H1 (cell line): ENCODE results near the gene TGM2.

Source experiments
- BRCA1 ChIP-seq: IDR thresholded peaks from 2 replicates; pipeline ENCODE4 v1.6.1; 2012; ENCODE audit warnings: low read depth, low read length, improper control_type of control experiment
- CHD2 ChIP-seq: IDR thresholded peaks from 2 replicates; pipeline ENCODE4 v1.6.1; 2012; ENCODE audit warnings: low read length, improper control_type of control experiment
- EZH2 ChIP-seq: fragments of 200-600 bp; sonication (generic); IDR thresholded peaks from 2 replicates; pipeline ENCODE4 v1.7.1; 2012; ENCODE audit warnings: low read depth, mild to moderate bottlenecking, moderate library complexity, low read length, inconsistent platforms; ENCODE audit not compliant: severe bottlenecking
- FOSL1 ChIP-seq: IDR thresholded peaks from 2 replicates; pipeline ENCODE4 v1.6.1; 2011; ENCODE audit warnings: mild to moderate bottlenecking, low read depth, low read length, moderate library complexity; ENCODE audit not compliant: insufficient read depth
- MAFK ChIP-seq: IDR thresholded peaks from 2 replicates; pipeline ENCODE4 v1.6.1; 2012; ENCODE audit warnings: low read depth, mild to moderate bottlenecking, improper control_type of control experiment, low read length
- NANOG ChIP-seq: IDR thresholded peaks from 2 replicates; pipeline ENCODE4 v1.6.1; 2011; ENCODE audit warnings: low read length, low read depth, mild to moderate bottlenecking, inconsistent platforms; ENCODE audit not compliant: insufficient read depth, poor library complexity, severe bottlenecking
- RFX5 ChIP-seq: IDR thresholded peaks from 2 replicates; pipeline ENCODE4 v1.6.1; 2011; ENCODE audit warnings: low read depth, low read length, improper control_type of control experiment, borderline replicate concordance
- RXRA ChIP-seq: IDR thresholded peaks from 2 replicates; pipeline ENCODE4 v1.6.1; 2011; ENCODE audit warnings: low read depth, mild to moderate bottlenecking, low read length, moderate library complexity; ENCODE audit not compliant: insufficient read depth
- TF ChIP-seq, protein P1 (sequence below), 3 experiments: IDR thresholded peaks; 1 replicate in 2 of 3; 2 replicates in 1 of 3; pipeline versions ENCODE4 v1.5.1 to v1.6.1; 2011; ENCODE audit warnings: low read length in 3 of 3, mild to moderate bottlenecking in 3 of 3, inconsistent platforms in 2 of 3, low read depth in 1 of 3, moderate library complexity in 1 of 3; ENCODE audit not compliant: insufficient read depth in 1 of 3; ENCODE audit errors: control extremely low read depth in 1 of 3
- TF ChIP-seq, protein P2 (sequence below): IDR thresholded peaks from 2 replicates; pipeline ENCODE4 v1.6.1; 2012; ENCODE audit warnings: inconsistent platforms
- TF ChIP-seq, protein P3 (sequence below): IDR thresholded peaks from 2 replicates; pipeline ENCODE4 v1.6.1; 2012; ENCODE audit warnings: inconsistent platforms

- TF ChIP-seq MAFK (no peak), BRCA1 (no peak), CHD2 (no peak), NANOG (no peak), RXRA (no peak), FOSL1 (no peak), RFX5 (no peak), EZH2 (no peak)
- TF ChIP-seq, protein P1, sequence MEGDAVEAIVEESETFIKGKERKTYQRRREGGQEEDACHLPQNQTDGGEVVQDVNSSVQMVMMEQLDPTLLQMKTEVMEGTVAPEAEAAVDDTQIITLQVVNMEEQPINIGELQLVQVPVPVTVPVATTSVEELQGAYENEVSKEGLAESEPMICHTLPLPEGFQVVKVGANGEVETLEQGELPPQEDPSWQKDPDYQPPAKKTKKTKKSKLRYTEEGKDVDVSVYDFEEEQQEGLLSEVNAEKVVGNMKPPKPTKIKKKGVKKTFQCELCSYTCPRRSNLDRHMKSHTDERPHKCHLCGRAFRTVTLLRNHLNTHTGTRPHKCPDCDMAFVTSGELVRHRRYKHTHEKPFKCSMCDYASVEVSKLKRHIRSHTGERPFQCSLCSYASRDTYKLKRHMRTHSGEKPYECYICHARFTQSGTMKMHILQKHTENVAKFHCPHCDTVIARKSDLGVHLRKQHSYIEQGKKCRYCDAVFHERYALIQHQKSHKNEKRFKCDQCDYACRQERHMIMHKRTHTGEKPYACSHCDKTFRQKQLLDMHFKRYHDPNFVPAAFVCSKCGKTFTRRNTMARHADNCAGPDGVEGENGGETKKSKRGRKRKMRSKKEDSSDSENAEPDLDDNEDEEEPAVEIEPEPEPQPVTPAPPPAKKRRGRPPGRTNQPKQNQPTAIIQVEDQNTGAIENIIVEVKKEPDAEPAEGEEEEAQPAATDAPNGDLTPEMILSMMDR (IDR thresholded peaks at IDR 0.05; ENCODE audit: control extremely low read depth in 1 of 3, insufficient read depth in 1 of 3, low read depth in 1 of 3, low read length in 3 of 3): no peak
- TF ChIP-seq, protein P2, sequence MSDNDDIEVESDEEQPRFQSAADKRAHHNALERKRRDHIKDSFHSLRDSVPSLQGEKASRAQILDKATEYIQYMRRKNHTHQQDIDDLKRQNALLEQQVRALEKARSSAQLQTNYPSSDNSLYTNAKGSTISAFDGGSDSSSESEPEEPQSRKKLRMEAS: no peak
- TF ChIP-seq, protein P3, sequence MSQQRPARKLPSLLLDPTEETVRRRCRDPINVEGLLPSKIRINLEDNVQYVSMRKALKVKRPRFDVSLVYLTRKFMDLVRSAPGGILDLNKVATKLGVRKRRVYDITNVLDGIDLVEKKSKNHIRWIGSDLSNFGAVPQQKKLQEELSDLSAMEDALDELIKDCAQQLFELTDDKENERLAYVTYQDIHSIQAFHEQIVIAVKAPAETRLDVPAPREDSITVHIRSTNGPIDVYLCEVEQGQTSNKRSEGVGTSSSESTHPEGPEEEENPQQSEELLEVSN: no peak
These were observed 26.6 kb upstream of the TGM2 start for GRCh38 chr20:38191654-38192053.
